ENCODE data around the gene STUM.

The STUM gene

DNA sequence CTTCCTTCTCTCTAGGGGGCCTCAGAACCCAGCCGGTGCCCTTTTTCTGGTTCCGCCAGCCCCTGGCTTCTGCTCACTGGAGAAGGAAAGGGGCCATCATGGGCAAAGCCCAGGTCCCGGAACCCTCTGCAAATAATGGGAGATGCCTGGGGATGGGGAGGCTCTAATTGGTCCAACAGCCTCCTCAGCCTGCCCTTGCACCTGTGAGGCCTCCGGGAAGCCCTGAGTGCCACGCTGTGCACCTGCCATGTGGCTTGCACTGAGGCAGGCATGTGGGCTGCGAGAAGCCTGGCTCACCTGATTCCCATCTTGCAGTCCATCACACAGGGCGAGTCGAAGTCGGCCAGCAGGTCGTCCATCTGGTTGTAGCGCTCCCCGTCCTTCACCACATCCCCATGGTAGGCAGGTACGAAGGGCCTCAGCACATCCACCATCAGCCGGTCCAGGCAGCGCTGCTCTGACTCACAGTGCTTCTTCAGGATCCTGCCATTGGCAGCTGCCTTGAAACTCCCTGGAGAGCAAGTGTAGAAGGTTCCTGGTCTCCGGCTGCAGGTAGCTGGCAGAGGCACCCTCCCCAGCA lies 98.4 kb downstream of the STUM start:
- no peak overlapping the region for H4K91ac ChIP-seq (ENCODE audit: low read depth, low read length, poor library complexity)
- H3K9me3 ChIP-seq (replicated peaks in 1 of 2; ENCODE audit: control insufficient read depth in 2 of 2, insufficient read depth in 1 of 2, low read depth in 1 of 2, low read length in 2 of 2): peaks cover 0 to 4% of the 10 kb centered on the region in 2 donors
- DNase-seq (ENCODE audit: low spot score): no peak
- H3K18ac ChIP-seq (ENCODE audit: low read length): peak overlapping the region; percentile 13
- no peak overlapping the region for H3K4me3 ChIP-seq (ENCODE audit: low read length in 2 of 2)
- H3K14ac ChIP-seq (ENCODE audit: low read length): no peak overlapping the region
- peak overlapping the region; percentile 45 for H2AK5ac ChIP-seq (ENCODE audit: low read depth, low read length)
- H3K27ac ChIP-seq (replicated peaks; ENCODE audit: low read length): no peak overlapping the region
- H2BK15ac ChIP-seq (ENCODE audit: low read length): no peak overlapping the region
- H3K9ac ChIP-seq (ENCODE audit: low read depth, low read length, poor library complexity): peak overlapping the region; percentile 47
- H3K4ac ChIP-seq (ENCODE audit: low read length): no peak overlapping the region
- peaks cover 0 to 3% (median 0%) of the 10 kb centered on the region in 3 experiments for H3K27me3 ChIP-seq (ENCODE audit: control insufficient read depth in 3 of 3, insufficient read depth in 3 of 3, low read depth in 1 of 3, low read length in 3 of 3)
- H3K4me1 ChIP-seq (ENCODE audit: control insufficient read depth in 2 of 2, insufficient read depth in 1 of 2, low read depth in 1 of 2, low read length in 2 of 2): peaks cover 12 to 27% of the 10 kb centered on the region in 2 donors
- H2BK5ac ChIP-seq (ENCODE audit: low read length): no peak overlapping the region
- no peak overlapping the region for H2AFZ ChIP-seq (ENCODE audit: low read length)
- WGBS, 2 donors (ENCODE audit: extremely low coverage in 2 of 2, insufficient read length in 2 of 2, insufficient replicate concordance in 1 of 2): no CpG with 5 or more reads among the region's 16 CpGs
- no peak overlapping the region for H2BK120ac ChIP-seq (ENCODE audit: low read depth, low read length)
- no peak overlapping the region for H3K4me2 ChIP-seq (ENCODE audit: insufficient read depth, low read length, poor library complexity, severe bottlenecking)
- no peaks in the 10 kb centered on the region for H3K79me1 ChIP-seq (ENCODE audit: low read depth, low read length)
- H4K8ac ChIP-seq (ENCODE audit: low read depth, low read length): no peak overlapping the region
- H3K23ac ChIP-seq (ENCODE audit: low read depth, low read length, poor library complexity): peak overlapping the region; percentile 61
- H3K36me3 ChIP-seq (replicated peaks in 1 of 2; ENCODE audit: control insufficient read depth in 2 of 2, insufficient read depth in 2 of 2, low read length in 2 of 2): peaks cover 12 to 21% of the 10 kb centered on the region in 2 donors
- peak overlapping the region; percentile 42 for H2BK12ac ChIP-seq (ENCODE audit: low read length)

DNA sequence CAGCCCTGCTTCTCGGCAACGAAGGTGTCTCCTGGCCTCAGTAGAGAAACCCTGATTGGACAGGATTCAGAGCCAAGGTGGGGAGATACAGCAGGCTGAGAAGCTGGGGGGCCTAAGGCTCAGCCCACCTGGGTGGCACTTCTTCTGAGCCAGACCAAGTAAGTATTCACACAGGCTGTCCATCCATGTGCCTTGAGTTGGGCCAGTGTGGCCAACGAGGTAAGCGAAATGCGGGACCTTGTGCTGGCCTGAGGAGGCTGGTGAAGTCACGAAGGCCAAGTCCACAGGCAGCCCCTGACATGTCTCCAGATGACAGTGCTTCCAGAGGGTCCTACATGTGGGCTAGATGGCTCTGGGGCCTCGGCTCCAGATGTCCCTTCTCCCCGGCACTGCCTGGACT lies 99.2 kb downstream of the STUM start:
- Histone ChIP-seq H2BK12ac (ENCODE audit: low read length) (no peak overlapping the region), H3K14ac (ENCODE audit: low read length) (no peak overlapping the region), H3K9ac (ENCODE audit: low read depth, low read length, poor library complexity) (no peak overlapping the region), H3K79me1 (ENCODE audit: low read depth, low read length) (no peaks in the 10 kb centered on the region), H3K9me3 (replicated peaks in 1 of 2; ENCODE audit: control insufficient read depth in 2 of 2, insufficient read depth in 1 of 2, low read depth in 1 of 2, low read length in 2 of 2) (peaks cover 0 to 4% of the 10 kb centered on the region in 2 donors), H3K27me3 (ENCODE audit: control insufficient read depth in 3 of 3, insufficient read depth in 3 of 3, low read depth in 1 of 3, low read length in 3 of 3) (peaks cover 0 to 3% (median 0%) of the 10 kb centered on the region in 3 experiments), H3K36me3 (replicated peaks in 1 of 2; ENCODE audit: control insufficient read depth in 2 of 2, insufficient read depth in 2 of 2, low read length in 2 of 2) (peaks cover 12 to 21% of the 10 kb centered on the region in 2 donors), H2AK5ac (ENCODE audit: low read depth, low read length) (no peak overlapping the region), H3K23ac (ENCODE audit: low read depth, low read length, poor library complexity) (no peak overlapping the region), H4K8ac (ENCODE audit: low read depth, low read length) (no peak overlapping the region), H2BK120ac (ENCODE audit: low read depth, low read length) (no peak overlapping the region), H3K27ac (replicated peaks; ENCODE audit: low read length) (no peak overlapping the region), H3K4me3 (ENCODE audit: low read length in 2 of 2) (no peak overlapping the region), H2BK15ac (ENCODE audit: low read length) (no peak overlapping the region), H3K4me2 (ENCODE audit: insufficient read depth, low read length, poor library complexity, severe bottlenecking) (no peak overlapping the region), H2AFZ (ENCODE audit: low read length) (no peak overlapping the region), H4K91ac (ENCODE audit: low read depth, low read length, poor library complexity) (no peak overlapping the region), H2BK5ac (ENCODE audit: low read length) (no peak overlapping the region), H3K18ac (ENCODE audit: low read length) (no peak overlapping the region), H3K4ac (ENCODE audit: low read length) (no peak overlapping the region), H3K4me1 (ENCODE audit: control insufficient read depth in 2 of 2, insufficient read depth in 1 of 2, low read depth in 1 of 2, low read length in 2 of 2) (peaks cover 12 to 29% of the 10 kb centered on the region in 2 donors)
- DNase-seq (ENCODE audit: low spot score): no peak
- WGBS, 2 donors (ENCODE audit: extremely low coverage in 2 of 2, insufficient read length in 2 of 2, insufficient replicate concordance in 1 of 2): no CpG with 5 or more reads among the region's 8 CpGs

- H3K79me1 ChIP-seq (ENCODE audit: low read depth, low read length): no peaks in the 10 kb centered on the region
- peaks cover 0 to 3% (median 0%) of the 10 kb centered on the region in 3 experiments for H3K27me3 ChIP-seq (ENCODE audit: control insufficient read depth in 3 of 3, insufficient read depth in 3 of 3, low read depth in 1 of 3, low read length in 3 of 3)
- H3K27ac ChIP-seq (replicated peaks; ENCODE audit: low read length): no peak overlapping the region
- peaks cover 10 to 30% of the 10 kb centered on the region in 2 donors for H3K4me1 ChIP-seq (ENCODE audit: control insufficient read depth in 2 of 2, insufficient read depth in 1 of 2, low read depth in 1 of 2, low read length in 2 of 2)
- H2BK5ac ChIP-seq (ENCODE audit: low read length): no peak overlapping the region
- no peak overlapping the region for H4K91ac ChIP-seq (ENCODE audit: low read depth, low read length, poor library complexity)
- no CpG with 5 or more reads among the region's 6 CpGs for WGBS, 2 donors (ENCODE audit: extremely low coverage in 2 of 2, insufficient read length in 2 of 2, insufficient replicate concordance in 1 of 2)
- H2BK15ac ChIP-seq (ENCODE audit: low read length): no peak overlapping the region
- H3K4me3 ChIP-seq (ENCODE audit: low read length in 2 of 2): no peak overlapping the region
- no peak overlapping the region for H3K23ac ChIP-seq (ENCODE audit: low read depth, low read length, poor library complexity)
- no peak overlapping the region for H2AK5ac ChIP-seq (ENCODE audit: low read depth, low read length)
- no peak overlapping the region for H3K18ac ChIP-seq (ENCODE audit: low read length)
- peaks cover 12 to 21% of the 10 kb centered on the region in 2 donors for H3K36me3 ChIP-seq (replicated peaks in 1 of 2; ENCODE audit: control insufficient read depth in 2 of 2, insufficient read depth in 2 of 2, low read length in 2 of 2)
- no peak overlapping the region for H3K4ac ChIP-seq (ENCODE audit: low read length)
- H2BK120ac ChIP-seq (ENCODE audit: low read depth, low read length): no peak overlapping the region
- H3K9ac ChIP-seq (ENCODE audit: low read depth, low read length, poor library complexity): no peak overlapping the region
- no peak overlapping the region for H2AFZ ChIP-seq (ENCODE audit: low read length)
- no peak for DNase-seq (ENCODE audit: low spot score)
- no peak overlapping the region for H4K8ac ChIP-seq (ENCODE audit: low read depth, low read length)
- no peak overlapping the region for H3K14ac ChIP-seq (ENCODE audit: low read length)
- H2BK12ac ChIP-seq (ENCODE audit: low read length): no peak overlapping the region
- H3K9me3 ChIP-seq (replicated peaks in 1 of 2; ENCODE audit: control insufficient read depth in 2 of 2, insufficient read depth in 1 of 2, low read depth in 1 of 2, low read length in 2 of 2): peaks cover 0 to 4% of the 10 kb centered on the region in 2 donors
- H3K4me2 ChIP-seq (ENCODE audit: insufficient read depth, low read length, poor library complexity, severe bottlenecking): no peak overlapping the region
Observed at GRCh38 chr1:226648421-226648820, 99.9 kb downstream of the STUM start.

DNA sequence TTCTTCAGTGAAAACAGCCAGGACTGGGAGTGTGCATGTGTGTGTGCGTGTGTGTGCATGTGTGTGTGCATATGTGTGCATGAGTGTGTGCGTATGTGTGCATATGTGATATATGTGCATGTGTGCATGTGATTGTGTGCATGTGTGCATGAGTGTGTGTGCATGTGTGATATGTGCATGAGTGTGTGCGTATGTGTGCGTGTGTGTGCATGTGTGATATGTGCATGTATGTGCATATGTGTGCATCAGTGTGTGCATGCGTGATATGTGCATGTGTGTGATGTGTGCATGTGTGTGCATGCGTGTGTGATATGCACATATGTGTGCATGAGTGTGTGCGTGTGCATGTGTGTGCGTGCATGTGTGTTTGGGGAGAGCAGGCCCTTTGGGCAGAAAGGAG lies 100.7 kb downstream of the STUM start:
- H3K27me3 ChIP-seq (ENCODE audit: control insufficient read depth in 3 of 3, insufficient read depth in 3 of 3, low read depth in 1 of 3, low read length in 3 of 3): peaks cover 0 to 3% (median 0%) of the 10 kb centered on the region in 3 experiments
- H4K8ac ChIP-seq (ENCODE audit: low read depth, low read length): peak overlapping the region; percentile 89
- H3K4me2 ChIP-seq (ENCODE audit: insufficient read depth, low read length, poor library complexity, severe bottlenecking): no peak overlapping the region
- H3K9ac ChIP-seq (ENCODE audit: low read depth, low read length, poor library complexity): peak overlapping the region; percentile 56
- peak overlapping the region in 1 of 2 donors; percentile 20 for H3K4me3 ChIP-seq (ENCODE audit: low read length in 2 of 2)
- peak overlapping the region; percentile 81 for H4K91ac ChIP-seq (ENCODE audit: low read depth, low read length, poor library complexity)
- no peak overlapping the region for H2BK5ac ChIP-seq (ENCODE audit: low read length)
- peak overlapping the region; percentile 68 for H3K18ac ChIP-seq (ENCODE audit: low read length)
- H3K14ac ChIP-seq (ENCODE audit: low read length): peak overlapping the region; percentile 77
- peak overlapping the region; percentile 90 for H3K4ac ChIP-seq (ENCODE audit: low read length)
- H3K4me1 ChIP-seq (ENCODE audit: control insufficient read depth in 2 of 2, insufficient read depth in 1 of 2, low read depth in 1 of 2, low read length in 2 of 2): peaks cover 12 to 27% of the 10 kb centered on the region in 2 donors
- WGBS, 2 donors (ENCODE audit: extremely low coverage in 2 of 2, insufficient read length in 2 of 2, insufficient replicate concordance in 1 of 2): no CpG with 5 or more reads among the region's 8 CpGs
- no peak overlapping the region for H2BK120ac ChIP-seq (ENCODE audit: low read depth, low read length)
- peak overlapping the region; percentile 12 for H2BK12ac ChIP-seq (ENCODE audit: low read length)
- no peak overlapping the region for H2BK15ac ChIP-seq (ENCODE audit: low read length)
- H2AK5ac ChIP-seq (ENCODE audit: low read depth, low read length): no peak overlapping the region
- H3K27ac ChIP-seq (replicated peaks; ENCODE audit: low read length): no peak overlapping the region
- no peaks in the 10 kb centered on the region for H3K79me1 ChIP-seq (ENCODE audit: low read depth, low read length)
- H3K9me3 ChIP-seq (replicated peaks in 1 of 2; ENCODE audit: control insufficient read depth in 2 of 2, insufficient read depth in 1 of 2, low read depth in 1 of 2, low read length in 2 of 2): peaks cover 0 to 4% of the 10 kb centered on the region in 2 donors
- H2AFZ ChIP-seq (ENCODE audit: low read length): no peak overlapping the region
- peak overlapping the region; percentile 74 for H3K23ac ChIP-seq (ENCODE audit: low read depth, low read length, poor library complexity)
- no peak for DNase-seq (ENCODE audit: low spot score)
- H3K36me3 ChIP-seq (replicated peaks in 1 of 2; ENCODE audit: control insufficient read depth in 2 of 2, insufficient read depth in 2 of 2, low read length in 2 of 2): peaks cover 12 to 21% of the 10 kb centered on the region in 2 donors

Measured in neuronal stem cell (in vitro differentiated cells).